GM19463 (cell line): Measurements from ENCODE around the gene ZKSCAN5.
A peak's percentile ranks its signal among the peaks of the same experiment; 100 is the strongest.
"Not testable (repeated sequence)": the region's sequence is repeated elsewhere in the genome, so short reads cannot be mapped to it uniquely, and the experiment has no call there.

Experiments used
- ATAC-seq: cut with Tn5 transposase; IDR thresholded peaks from one replicate; pipeline ENCODE4 v1.9.1; 2021; ENCODE audit warnings: mild to moderate bottlenecking, moderate library complexity; ENCODE audit not compliant: unreplicated experiment

ZKSCAN5 gene

GRCh38 chr7:99497766-99498545 lies 6.5 kb upstream of the ZKSCAN5 start:
- ATAC-seq, result no peak

- no peak for ATAC-seq
Measured at GRCh38 chr7:99498546-99498944, 5.9 kb upstream of the ZKSCAN5 start.

GRCh38 chr7:99499371-99499720 lies 5.1 kb upstream of the ZKSCAN5 start:
- ATAC-seq, result no peak

GRCh38 chr7:99499721-99500636 lies 4.5 kb upstream of the ZKSCAN5 start, which contains the start of gene ZNF394:
ZNF394 (minus strand) TSS chr7:99500281; CDS start chr7:99500093, 188 bp downstream.
- peak; percentile 30 for ATAC-seq

GRCh38 chr7:99500637-99501009 lies 3.8 kb upstream of the ZKSCAN5 start:
- no peak for ATAC-seq

GRCh38 chr7:99501236-99501635 lies 3.2 kb upstream of the ZKSCAN5 start:
- ATAC-seq, result not testable (repeated sequence)

GRCh38 chr7:99504281-99504602 lies 220 bp upstream of the ZKSCAN5 start:
- ATAC-seq, result no peak

GRCh38 chr7:99505324-99505662 lies 831 bp downstream of the ZKSCAN5 start:
- ATAC-seq, result no peak

GRCh38 chr7:99514050-99514449 lies 9.6 kb downstream of the ZKSCAN5 start:
- ATAC-seq, result no peak

GRCh38 chr7:99521399-99521798 lies 16.9 kb downstream of the ZKSCAN5 start:
- ATAC-seq, result no peak

- no peak for ATAC-seq
Measured at GRCh38 chr7:99525713-99526440, 21.4 kb downstream of the ZKSCAN5 start.

- ATAC-seq, result no peak
Measured at GRCh38 chr7:99531354-99531765, 26.9 kb downstream of the ZKSCAN5 start.

- ATAC-seq, result no peak
Measured at GRCh38 chr7:99535667-99536066, 31.2 kb downstream of the ZKSCAN5 start.

GRCh38 chr7:99539213-99539811 lies 34.9 kb downstream of the ZKSCAN5 start:
- ATAC-seq, result no peak

- ATAC-seq, result no peak
Measured at GRCh38 chr7:99540542-99540941, 36.1 kb downstream of the ZKSCAN5 start.

GRCh38 chr7:99541212-99541611 lies 36.8 kb downstream of the ZKSCAN5 start:
- ATAC-seq, result no peak

- no peak for ATAC-seq
Measured at GRCh38 chr7:99543081-99543671, 38.7 kb downstream of the ZKSCAN5 start.

GRCh38 chr7:99543916-99544315 lies 39.5 kb downstream of the ZKSCAN5 start:
- no peak for ATAC-seq

- not testable (repeated sequence) for ATAC-seq
Measured at GRCh38 chr7:99545308-99545707, 40.8 kb downstream of the ZKSCAN5 start.

- not testable (repeated sequence) for ATAC-seq
Measured at GRCh38 chr7:99549545-99549944, 45.1 kb downstream of the ZKSCAN5 start.

GRCh38 chr7:99551334-99551733 lies 46.9 kb downstream of the ZKSCAN5 start:
- ATAC-seq, result no peak
